ENCODE data around the gene SP140L. TPM values are rescaled to one million over a fixed set of nuclear protein-coding genes. Genes with fewer than 3 reads are reported as not detected.

The SP140L gene
- total and polyA plus RNA-seq, 2 of the 8 experiments (the other 6 are each of a cell fraction or from before 2014, with no cell fraction given), result 0.36 to 1.5 TPM

- Histone ChIP-seq H3K14ac (ENCODE audit: insufficient read length) (no peak overlapping the region), H3K79me2 (ENCODE audit: control insufficient read depth in 1 of 2, insufficient read depth in 2 of 2, low read length in 2 of 2) (no peaks in the 10 kb centered on the region), H3K4ac (replicated peaks; ENCODE audit: insufficient read length, low read depth, low read length) (no peak overlapping the region), H3K9me3 (ENCODE audit: insufficient read depth in 2 of 2, low read depth in 1 of 2, low read length in 1 of 2) (peaks cover 0 to 3% of the 10 kb centered on the region in 2 experiments; a peak in 1 of 4 replicates), H2BK15ac (ENCODE audit: low read length) (no peak overlapping the region), H3K9ac (replicated peaks in 1 of 4; ENCODE audit: extremely low read depth in 1 of 4, low read depth in 3 of 4, low read length in 3 of 4) (no peak overlapping the region), H2BK12ac (ENCODE audit: low read depth, low read length) (no peak overlapping the region), H3K56ac (replicated peaks; ENCODE audit: insufficient read length, low read depth, low read length) (no peak overlapping the region), H3K27ac (ENCODE audit: low read depth, low read length) (no peak overlapping the region), H4K20me1 (replicated peaks in 1 of 2; ENCODE audit: control insufficient read depth in 1 of 2, insufficient read depth in 2 of 2, low read length in 2 of 2) (no peaks in the 10 kb centered on the region), H2AFZ (ENCODE audit: low read length) (no peak overlapping the region), H3K36me3 (ENCODE audit: control insufficient read depth in 2 of 4, insufficient read depth in 4 of 4, low read length in 3 of 4) (no peaks in the 10 kb centered on the region), H3K27me3 (replicated peaks in 1 of 4; ENCODE audit: control insufficient read depth in 3 of 4, extremely low read depth in 1 of 4, insufficient read depth in 3 of 4, low read length in 3 of 4) (no peaks in the 10 kb centered on the region), H3K4me1 (replicated peaks in 1 of 4; ENCODE audit: control insufficient read depth in 3 of 4, insufficient read depth in 4 of 4, low read length in 3 of 4) (no peaks in the 10 kb centered on the region), H3K4me2 (ENCODE audit: insufficient read depth in 1 of 2, low read depth in 2 of 2, low read length in 2 of 2) (no peak overlapping the region), H2BK120ac (replicated peaks; ENCODE audit: low read depth, low read length) (no peak overlapping the region), H4K91ac (replicated peaks; ENCODE audit: insufficient read length, low read length) (no peak overlapping the region), H3K23ac (ENCODE audit: insufficient read length) (no peak overlapping the region), H2BK5ac (ENCODE audit: low read depth, low read length) (no peak overlapping the region), H2AK5ac (ENCODE audit: low read depth, low read length) (no peak overlapping the region), H4K8ac (ENCODE audit: extremely low read depth, insufficient read depth, low read length) (no peak overlapping the region; the same call in 1 of the 2 replicates), H3K4me3 (ENCODE audit: extremely low read depth in 1 of 4, insufficient read depth in 2 of 4, low read depth in 3 of 4, low read length in 4 of 4) (no peak overlapping the region), H2BK20ac (ENCODE audit: low read length) (no peak overlapping the region), H4K5ac (ENCODE audit: insufficient read length, low read depth, low read length) (no peak overlapping the region), H3K18ac (ENCODE audit: extremely low read depth, low read length) (no peak overlapping the region), H3K23me2 (ENCODE audit: low read depth, low read length) (no peaks in the 10 kb centered on the region), H3K79me1 (ENCODE audit: low read depth, low read length) (no peaks in the 10 kb centered on the region)
- CTCF ChIA-PET (ENCODE audit: partially characterized antibody), result interaction anchor here (1.0 to 1.5 kb wide), 2 partner anchors 193 to 298 kb away, joined by 3 read pairs; no protein-coding TSS in a partner anchor
- TF ChIP-seq BRCA1 (IDR thresholded peaks at IDR 0.05; ENCODE audit: low read depth, low read length) (no peak), USF2 (IDR thresholded peaks at IDR 0.05; ENCODE audit: low read length) (no peak), TEAD4 (IDR thresholded peaks at IDR 0.05; ENCODE audit: low read depth, low read length) (no peak), EP300 (IDR thresholded peaks at IDR 0.05; ENCODE audit: borderline replicate concordance in 1 of 2, low read depth in 2 of 2, low read length in 2 of 2) (no peak), TCF12 (IDR thresholded peaks at IDR 0.05; ENCODE audit: low read depth, low read length) (no peak), JUND (IDR thresholded peaks at IDR 0.05; ENCODE audit: low read length) (no peak)
- FAIRE-seq (no peak), DNase-seq (ENCODE audit: low read depth in 1 of 2, low spot score in 2 of 2) (no peak)
- 67% methylated on average over 2 of the region's 2 CpGs; no CpG with 5 or more reads in 1 of the 2 experiments for WGBS, 2 experiments (ENCODE audit: extremely low coverage in 1 of 2, insufficient coverage in 1 of 2, insufficient read length in 1 of 2, insufficient replicate concordance in 2 of 2, low coverage in 1 of 2, low lambda C conversion rate in 2 of 2, missing lambda C conversion rate in 1 of 2)
- POLR2A ChIA-PET (ENCODE audit: partially characterized antibody), result no interaction called here
These were observed 20.5 kb upstream of the SP140L start for GRCh38 chr2:230306474-230306873.

Data from H1 (cell line).